Colonic mucosa (tissue), 4 donors: ENCODE results near the gene TPD52L1. TPM values are rescaled to one million over a fixed set of nuclear protein-coding genes. Genes with fewer than 3 reads are reported as not detected.

Experiments used
- DNase-seq: peaks from one replicate; pipeline ENCODE4 v3.0.0-alpha.2; 2020
- H3K27ac ChIP-seq: fragments of 200-600 bp; one replicate; pipeline ENCODE4 v1.8.0; 2021
- H3K27me3 ChIP-seq: fragments of 200-600 bp; one replicate; pipeline ENCODE4 v1.8.0; 2021
- H3K36me3 ChIP-seq: fragments of 200-600 bp; one replicate; pipeline ENCODE4 v1.8.0; 2021
- H3K4me1 ChIP-seq: fragments of 200-600 bp; one replicate; pipeline ENCODE4 v1.8.0; 2021; ENCODE audit warnings: mild to moderate bottlenecking
- H3K4me3 ChIP-seq: fragments of 200-600 bp; one replicate; pipeline ENCODE4 v1.8.0; 2021
- H3K9ac ChIP-seq, 2 donors: one replicate each; pipeline ENCODE4 v1.7.0; 2013; ENCODE audit warnings: control low read depth in 2 of 2, low read depth in 2 of 2, low read length in 2 of 2
- H3K9me3 ChIP-seq: fragments of 200-600 bp; one replicate; pipeline ENCODE4 v1.8.0; 2021
- CTCF ChIP-seq: fragments of 200-600 bp; IDR thresholded peaks from one replicate; pipeline ENCODE4 v1.8.0; 2022; ENCODE audit warnings: antibody characterized with exemption, mild to moderate bottlenecking
- intact Hi-C: fragments of 100-400 bp; cut with DNase I; formaldehyde crosslinking; loops from one replicate; pipeline ENCODE4 v1.14.1; 2022
- total RNA-seq, 2 donors: library from RNA; stranded (reverse); fragmentation: NEBNext Ultra II Directional in 1 of 2; extraction: Animal tissue kit (Norgen Biotek cat#: 25700) in 1 of 2; gene quantifications; one replicate each; pipeline ENCODE4 v1.2.1, GENCODE V29; 2021
- donor health status: healthy.
- donor health status: DM: no; HTN: no; CAD: no.
- donor health status: DM: no; HTN: no; CAD: no.

The TPD52L1 gene
- total RNA-seq, 2 donors from 2014 or later = 15.5 to 16.9 TPM

- no peak overlapping the region for H3K27ac ChIP-seq
- H3K4me3 ChIP-seq = no peak overlapping the region
- no peak for TF ChIP-seq CTCF
- H3K9ac ChIP-seq = no peak overlapping the region
- intact Hi-C loops = loop anchor here (5.0 to 10.0 kb wide), 3 partner anchors 106 to 652 kb away; partner anchors contain the start of genes HINT3 and TPD52L1
- H3K36me3 ChIP-seq = no peaks in the 10 kb centered on the region
- peaks cover 8% of the 10 kb centered on the region for H3K4me1 ChIP-seq
- no peak for DNase-seq
- no peaks in the 10 kb centered on the region for H3K27me3 ChIP-seq
- H3K9me3 ChIP-seq = no peaks in the 10 kb centered on the region
These were observed 149.4 kb downstream of the TPD52L1 start for GRCh38 chr6:125302840-125303511.

- TF ChIP-seq CTCF = no peak
- H3K9ac ChIP-seq = no peak overlapping the region
- no peaks in the 10 kb centered on the region for H3K9me3 ChIP-seq
- H3K27me3 ChIP-seq = no peaks in the 10 kb centered on the region
- intact Hi-C loops = loop anchor here (5.0 to 10.0 kb wide), 3 partner anchors 106 to 651 kb away; partner anchors contain the start of genes HINT3 and TPD52L1
- H3K36me3 ChIP-seq = no peaks in the 10 kb centered on the region
- H3K4me3 ChIP-seq = no peak overlapping the region
- no peak for DNase-seq
- H3K4me1 ChIP-seq = peaks cover 8% of the 10 kb centered on the region
- H3K27ac ChIP-seq = no peak overlapping the region
These were observed 149.9 kb downstream of the TPD52L1 start for GRCh38 chr6:125303512-125303854.

- Histone ChIP-seq H3K27ac (no peak overlapping the region), H3K36me3 (no peaks in the 10 kb centered on the region), H3K4me3 (no peak overlapping the region), H3K4me1 (peaks cover 5% of the 10 kb centered on the region), H3K27me3 (no peaks in the 10 kb centered on the region), H3K9ac (no peak overlapping the region), H3K9me3 (no peaks in the 10 kb centered on the region)
- no peak for TF ChIP-seq CTCF
- intact Hi-C loops = loop anchor here (5.0 to 10.0 kb wide), 3 partner anchors 108 to 650 kb away; partner anchors contain the start of genes HINT3 and TPD52L1
- no peak for DNase-seq
These were observed 151.5 kb downstream of the TPD52L1 start for GRCh38 chr6:125304970-125305660.

GRCh38 chr6:125306756-125307149, 153.2 kb downstream of the TPD52L1 start:
- no peak overlapping the region for H3K27ac ChIP-seq

More at GRCh38 chr6:125306756-125307149, 153.2 kb downstream of the TPD52L1 start:
- H3K9ac ChIP-seq = no peak overlapping the region
- DNase-seq = no peak
- H3K36me3 ChIP-seq = no peaks in the 10 kb centered on the region
- H3K9me3 ChIP-seq = no peaks in the 10 kb centered on the region
- no peaks in the 10 kb centered on the region for H3K4me1 ChIP-seq
- TF ChIP-seq CTCF = no peak
- intact Hi-C loops = loop anchor here (10.0 kb wide), 1 partner anchor 648 kb away; the partner anchor contains the start of gene HINT3
- no peak overlapping the region for H3K4me3 ChIP-seq
- no peaks in the 10 kb centered on the region for H3K27me3 ChIP-seq
